ENCODE measurements around the gene ZNF214.

DNA sequence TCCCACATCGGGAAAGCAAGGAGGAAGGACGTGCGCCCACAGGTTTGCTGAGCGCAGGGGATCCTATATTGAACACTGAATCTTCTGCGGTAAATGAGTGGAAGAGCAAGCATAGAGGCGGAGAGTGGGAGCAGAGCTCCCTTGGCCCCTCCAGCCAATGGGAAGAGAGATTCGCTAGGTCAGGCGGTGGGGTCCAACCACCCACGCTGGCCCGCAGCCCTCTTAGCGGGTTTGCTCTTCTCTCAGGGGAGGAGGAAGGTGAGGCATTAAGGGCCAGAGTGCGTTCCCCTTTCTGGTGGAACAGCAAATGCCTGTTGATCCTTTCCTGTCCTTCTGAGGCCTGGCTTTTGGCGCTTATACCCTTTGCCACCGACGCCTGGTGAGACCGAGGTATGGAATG is 10.7 kb upstream of the ZNF214 start:
- TF ChIP-seq, protein P1, sequence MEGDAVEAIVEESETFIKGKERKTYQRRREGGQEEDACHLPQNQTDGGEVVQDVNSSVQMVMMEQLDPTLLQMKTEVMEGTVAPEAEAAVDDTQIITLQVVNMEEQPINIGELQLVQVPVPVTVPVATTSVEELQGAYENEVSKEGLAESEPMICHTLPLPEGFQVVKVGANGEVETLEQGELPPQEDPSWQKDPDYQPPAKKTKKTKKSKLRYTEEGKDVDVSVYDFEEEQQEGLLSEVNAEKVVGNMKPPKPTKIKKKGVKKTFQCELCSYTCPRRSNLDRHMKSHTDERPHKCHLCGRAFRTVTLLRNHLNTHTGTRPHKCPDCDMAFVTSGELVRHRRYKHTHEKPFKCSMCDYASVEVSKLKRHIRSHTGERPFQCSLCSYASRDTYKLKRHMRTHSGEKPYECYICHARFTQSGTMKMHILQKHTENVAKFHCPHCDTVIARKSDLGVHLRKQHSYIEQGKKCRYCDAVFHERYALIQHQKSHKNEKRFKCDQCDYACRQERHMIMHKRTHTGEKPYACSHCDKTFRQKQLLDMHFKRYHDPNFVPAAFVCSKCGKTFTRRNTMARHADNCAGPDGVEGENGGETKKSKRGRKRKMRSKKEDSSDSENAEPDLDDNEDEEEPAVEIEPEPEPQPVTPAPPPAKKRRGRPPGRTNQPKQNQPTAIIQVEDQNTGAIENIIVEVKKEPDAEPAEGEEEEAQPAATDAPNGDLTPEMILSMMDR (IDR thresholded peaks at IDR 0.05) = no peak
- TF ChIP-seq POLR2A (IDR thresholded peaks at IDR 0.05) = no peak
- no peak for TF ChIP-seq POLR2AphosphoS5 (IDR thresholded peaks at IDR 0.05)
- no peak for TF ChIP-seq EP300 (IDR thresholded peaks at IDR 0.05)
